ENCODE results near the gene ZNF791.
"Not testable (repeated sequence)": the region's sequence is repeated elsewhere in the genome, so short reads cannot be mapped to it uniquely, and the experiment has no call there.

The ZNF791 gene

DNA sequence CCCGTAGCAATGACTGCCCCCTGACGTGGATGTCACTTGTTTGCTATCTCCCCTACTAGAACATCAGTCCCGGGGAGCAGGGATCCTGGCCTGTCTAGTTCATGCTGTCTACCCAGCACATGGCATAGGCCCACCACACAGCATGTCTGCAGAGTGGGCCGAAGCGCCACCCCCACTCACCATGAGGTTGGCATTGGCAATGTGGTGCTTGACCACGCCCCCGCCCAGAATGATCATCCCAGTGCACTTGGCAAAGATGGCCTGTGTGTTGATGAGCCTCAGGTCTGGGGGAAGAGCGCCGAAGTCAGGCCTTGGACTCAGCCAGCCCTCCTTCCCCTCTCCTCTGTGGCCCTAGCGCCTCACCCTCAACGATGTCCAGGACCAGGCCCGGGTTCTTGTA is 66.2 kb downstream of the ZNF791 start:
- no peak for DNase-seq (ENCODE audit: low read depth)
- in situ Hi-C loops (cut with HindIII; ENCODE audit: low sequenced_read_pairs): no loop called here
- no peak overlapping the region for H3K4me3 ChIP-seq (ENCODE audit: low read depth, low read length)
- TF ChIP-seq, protein P1, sequence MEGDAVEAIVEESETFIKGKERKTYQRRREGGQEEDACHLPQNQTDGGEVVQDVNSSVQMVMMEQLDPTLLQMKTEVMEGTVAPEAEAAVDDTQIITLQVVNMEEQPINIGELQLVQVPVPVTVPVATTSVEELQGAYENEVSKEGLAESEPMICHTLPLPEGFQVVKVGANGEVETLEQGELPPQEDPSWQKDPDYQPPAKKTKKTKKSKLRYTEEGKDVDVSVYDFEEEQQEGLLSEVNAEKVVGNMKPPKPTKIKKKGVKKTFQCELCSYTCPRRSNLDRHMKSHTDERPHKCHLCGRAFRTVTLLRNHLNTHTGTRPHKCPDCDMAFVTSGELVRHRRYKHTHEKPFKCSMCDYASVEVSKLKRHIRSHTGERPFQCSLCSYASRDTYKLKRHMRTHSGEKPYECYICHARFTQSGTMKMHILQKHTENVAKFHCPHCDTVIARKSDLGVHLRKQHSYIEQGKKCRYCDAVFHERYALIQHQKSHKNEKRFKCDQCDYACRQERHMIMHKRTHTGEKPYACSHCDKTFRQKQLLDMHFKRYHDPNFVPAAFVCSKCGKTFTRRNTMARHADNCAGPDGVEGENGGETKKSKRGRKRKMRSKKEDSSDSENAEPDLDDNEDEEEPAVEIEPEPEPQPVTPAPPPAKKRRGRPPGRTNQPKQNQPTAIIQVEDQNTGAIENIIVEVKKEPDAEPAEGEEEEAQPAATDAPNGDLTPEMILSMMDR (IDR thresholded peaks at IDR 0.05; ENCODE audit: low read depth, low read length, missing control alignments): no peak

DNA sequence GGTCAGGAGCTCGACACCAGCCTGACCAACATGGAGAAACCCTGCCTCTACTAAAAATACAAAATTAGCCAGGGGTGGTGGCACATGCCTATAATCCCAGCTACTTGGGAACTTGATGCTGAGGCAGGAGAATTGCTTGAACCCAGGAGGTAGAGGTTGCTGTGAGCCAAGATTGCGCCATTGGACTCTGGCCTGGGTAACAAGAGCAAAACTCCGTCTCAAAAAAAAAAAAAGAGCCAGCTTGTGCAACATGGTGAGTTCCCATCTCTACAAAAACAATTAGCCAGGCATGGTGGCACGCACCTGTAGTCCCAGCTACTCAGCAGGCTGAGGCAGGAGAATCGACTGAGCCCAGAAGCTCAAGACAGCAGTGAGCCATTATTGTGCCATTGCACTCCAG is 67.3 kb downstream of the ZNF791 start:
- H3K4me3 ChIP-seq (ENCODE audit: low read depth, low read length); in situ Hi-C loops (cut with HindIII; ENCODE audit: low sequenced_read_pairs); DNase-seq (ENCODE audit: low read depth): not testable (repeated sequence)

DNA sequence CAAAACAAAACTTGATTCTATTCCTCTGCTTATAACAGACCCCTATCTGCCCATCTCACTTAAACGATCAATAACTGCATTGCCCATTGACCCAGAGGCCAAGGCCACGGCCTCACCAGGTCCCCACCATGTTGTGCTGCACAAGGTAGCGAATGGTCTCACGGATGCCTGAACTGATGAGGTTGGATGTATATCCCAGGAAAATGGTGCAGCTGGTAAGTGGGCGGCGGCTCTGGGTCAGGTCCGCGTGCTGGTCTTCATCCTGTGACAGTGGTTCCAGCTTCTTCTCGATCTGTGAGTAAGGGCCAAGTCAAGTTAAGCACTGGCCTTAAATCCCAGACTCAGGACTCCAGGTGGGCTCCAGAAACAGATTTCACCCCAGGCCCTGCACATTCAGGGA is 69.3 kb downstream of the ZNF791 start:
- in situ Hi-C loops (cut with HindIII; ENCODE audit: low sequenced_read_pairs): no loop called here

DNA sequence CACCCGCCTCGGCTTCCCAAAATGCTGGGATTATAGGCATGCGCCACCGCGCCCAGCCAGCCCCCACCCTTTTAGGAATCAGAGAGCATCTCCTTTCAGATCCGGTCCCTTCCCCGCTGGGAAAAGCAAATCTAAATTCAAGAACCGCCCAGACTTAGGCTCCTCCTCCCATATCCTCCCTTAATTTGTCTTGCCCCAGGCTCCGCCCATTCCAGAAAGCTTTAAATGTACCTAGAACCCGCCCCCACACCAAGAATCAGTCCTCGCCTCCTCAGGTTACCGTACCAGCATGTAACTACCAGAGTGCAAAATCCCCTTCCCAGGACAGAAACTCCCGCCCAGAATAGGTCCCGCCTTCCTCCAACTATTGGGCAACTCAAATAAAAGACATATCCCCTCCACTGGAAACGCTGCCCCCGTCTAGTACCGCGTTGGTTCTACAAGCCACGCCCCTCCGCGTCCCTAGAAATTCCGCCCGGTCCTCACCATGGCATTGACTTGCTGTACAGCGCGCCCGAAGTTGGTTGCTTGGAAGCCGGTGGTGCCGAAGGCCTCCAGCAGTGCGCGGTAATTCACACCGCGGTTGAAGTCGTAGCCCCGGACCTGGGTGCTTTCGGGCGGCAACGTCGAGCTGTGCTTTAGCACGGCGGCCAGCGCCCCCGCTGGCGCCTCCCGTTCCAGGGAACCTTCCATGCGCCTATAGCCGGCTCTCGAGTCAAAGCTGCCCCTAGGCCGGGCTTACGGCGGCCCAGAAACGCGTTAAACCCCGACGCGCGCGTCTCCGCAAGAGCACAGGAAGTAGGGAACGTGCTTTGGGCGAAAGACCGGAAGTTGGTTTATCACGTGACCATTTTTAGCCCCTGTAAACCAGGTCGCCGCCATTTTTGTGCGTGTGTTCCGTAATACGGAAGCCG is 70.6 kb downstream of the ZNF791 start, which contains the start of gene DHPS:
Gene DHPS (minus strand): TSS at position 807 of the 914 bp plus-strand sequence. CDS start 114 bp downstream, at position 693.
- peak within 1 kb of the TSS; percentile 77 for H3K4me3 ChIP-seq (ENCODE audit: low read depth, low read length)
- in situ Hi-C loops (cut with HindIII; ENCODE audit: low sequenced_read_pairs): no loop called here
- peak; percentile 97 for DNase-seq (ENCODE audit: low read depth)
- TF ChIP-seq, protein P1 (IDR thresholded peaks at IDR 0.05; ENCODE audit: low read depth, low read length, missing control alignments): no peak

More for the DNA sequence above, 69.3 kb downstream of the ZNF791 start:
- H3K4me3 ChIP-seq (ENCODE audit: low read depth, low read length): no peak overlapping the region
- TF ChIP-seq, protein P1 (IDR thresholded peaks at IDR 0.05; ENCODE audit: low read depth, low read length, missing control alignments): no peak
- DNase-seq (ENCODE audit: low read depth): no peak

All from astrocyte of the cerebellum (primary cell).